ENCODE data around the gene MICU1.
A peak's percentile ranks its signal among the peaks of the same experiment; 100 is the strongest.

MICU1 gene

DNA sequence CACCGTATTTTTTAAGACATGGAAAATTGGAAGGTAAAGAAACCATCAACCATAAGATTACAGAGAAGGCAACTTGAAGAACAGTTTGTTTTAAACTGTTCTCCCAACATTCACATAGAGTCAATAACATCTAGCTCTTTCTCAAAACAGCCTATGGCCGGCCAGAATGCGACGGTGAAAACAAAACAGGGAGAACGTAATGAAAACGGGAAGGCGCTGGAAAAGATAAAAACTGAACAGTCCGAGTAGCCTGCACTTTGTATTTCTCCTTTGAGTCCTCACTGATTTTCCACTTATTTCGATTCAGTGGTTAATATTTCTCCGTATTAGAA is 637 bp downstream of the MICU1 start:
- TF ChIP-seq YY1 (IDR thresholded peaks at IDR 0.05; ENCODE audit: insufficient read depth, insufficient read length): no peak
- TF ChIP-seq SUZ12 (IDR thresholded peaks at IDR 0.05; ENCODE audit: extremely low read depth, insufficient read depth, insufficient read length): no peak
- no peak for TF ChIP-seq ZNF274 (IDR thresholded peaks at IDR 0.05; ENCODE audit: low read depth, low read length)
- no peak for DNase-seq (ENCODE audit: low read depth, low spot score)
- Histone ChIP-seq H3K9ac (ENCODE audit: insufficient read length, low read depth) (peak overlapping the region; percentile 90), H3K27me3 (ENCODE audit: insufficient read depth, insufficient read length) (no peaks in the 10 kb centered on the region), H3K9me3 (ENCODE audit: insufficient read depth, low read length) (no peaks in the 10 kb centered on the region), H3K4me3 (ENCODE audit: insufficient read length, low read depth) (peak overlapping the region; percentile 96), H3K36me3 (ENCODE audit: insufficient read depth, insufficient read length, low read length) (no peaks in the 10 kb centered on the region), H3K4me1 (ENCODE audit: insufficient read depth, insufficient read length) (no peaks in the 10 kb centered on the region)

DNA sequence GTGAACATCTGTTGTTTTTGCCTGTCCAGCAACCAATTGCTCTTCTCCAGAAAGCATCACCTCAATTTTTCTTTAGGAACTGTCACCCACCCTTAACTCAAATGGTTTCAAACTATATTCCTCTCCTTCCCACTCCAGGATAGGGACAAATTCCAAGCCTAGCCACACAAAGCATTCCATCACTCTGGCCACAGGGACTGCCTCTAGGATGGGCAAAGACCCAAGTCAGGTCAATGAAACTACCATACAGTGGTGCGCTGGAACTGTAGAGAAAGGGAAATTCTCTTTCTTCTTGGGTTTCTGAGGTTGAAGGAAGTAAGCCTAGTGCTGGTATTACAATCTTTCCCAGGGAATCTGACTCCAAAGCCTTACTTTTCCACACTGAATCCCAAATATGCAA is 3.6 kb downstream of the MICU1 start:
- H3K4me1 ChIP-seq (ENCODE audit: insufficient read depth, insufficient read length): no peaks in the 10 kb centered on the region
- TF ChIP-seq YY1 (IDR thresholded peaks at IDR 0.05; ENCODE audit: insufficient read depth, insufficient read length) (no peak), SUZ12 (IDR thresholded peaks at IDR 0.05; ENCODE audit: extremely low read depth, insufficient read depth, insufficient read length) (no peak)
- no peak overlapping the region for H3K9ac ChIP-seq (ENCODE audit: insufficient read length, low read depth)
- no peak for DNase-seq (ENCODE audit: low read depth, low spot score)
- H3K9me3 ChIP-seq (ENCODE audit: insufficient read depth, low read length): no peaks in the 10 kb centered on the region
- H3K4me3 ChIP-seq (ENCODE audit: insufficient read length, low read depth): no peak overlapping the region
- no peaks in the 10 kb centered on the region for H3K36me3 ChIP-seq (ENCODE audit: insufficient read depth, insufficient read length, low read length)
- no peaks in the 10 kb centered on the region for H3K27me3 ChIP-seq (ENCODE audit: insufficient read depth, insufficient read length)

DNA sequence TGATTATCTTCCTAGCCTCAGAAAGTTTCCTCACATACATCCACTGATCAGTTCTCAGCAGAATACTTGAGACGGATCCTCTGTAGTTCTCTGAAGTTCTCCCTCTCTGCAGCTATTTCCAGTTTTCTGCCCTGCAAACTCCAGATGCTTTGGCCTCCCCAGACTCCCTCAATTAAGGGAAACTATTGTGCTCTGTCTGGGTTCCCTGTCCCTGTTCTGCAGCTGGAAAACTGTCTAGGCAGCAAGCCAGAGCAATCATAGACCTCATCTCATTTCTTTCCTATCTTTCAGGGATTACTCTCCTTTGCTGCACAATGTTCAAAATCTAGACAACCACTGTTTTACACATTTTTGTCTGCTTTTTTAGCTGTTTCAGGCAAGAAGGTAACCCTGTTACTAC is 9.2 kb downstream of the MICU1 start:
- DNase-seq (ENCODE audit: low read depth, low spot score): no peak
- no peak overlapping the region for H3K4me3 ChIP-seq (ENCODE audit: insufficient read length, low read depth)
- no peaks in the 10 kb centered on the region for H3K4me1 ChIP-seq (ENCODE audit: insufficient read depth, insufficient read length)
- TF ChIP-seq YY1 (IDR thresholded peaks at IDR 0.05; ENCODE audit: insufficient read depth, insufficient read length) (no peak), SUZ12 (IDR thresholded peaks at IDR 0.05; ENCODE audit: extremely low read depth, insufficient read depth, insufficient read length) (no peak), ZNF274 (IDR thresholded peaks at IDR 0.05; ENCODE audit: low read depth, low read length) (no peak)
- no peaks in the 10 kb centered on the region for H3K9me3 ChIP-seq (ENCODE audit: insufficient read depth, low read length)
- no peak overlapping the region for H3K9ac ChIP-seq (ENCODE audit: insufficient read length, low read depth)
- H3K27me3 ChIP-seq (ENCODE audit: insufficient read depth, insufficient read length): no peaks in the 10 kb centered on the region
- H3K36me3 ChIP-seq (ENCODE audit: insufficient read depth, insufficient read length, low read length): no peaks in the 10 kb centered on the region

DNA sequence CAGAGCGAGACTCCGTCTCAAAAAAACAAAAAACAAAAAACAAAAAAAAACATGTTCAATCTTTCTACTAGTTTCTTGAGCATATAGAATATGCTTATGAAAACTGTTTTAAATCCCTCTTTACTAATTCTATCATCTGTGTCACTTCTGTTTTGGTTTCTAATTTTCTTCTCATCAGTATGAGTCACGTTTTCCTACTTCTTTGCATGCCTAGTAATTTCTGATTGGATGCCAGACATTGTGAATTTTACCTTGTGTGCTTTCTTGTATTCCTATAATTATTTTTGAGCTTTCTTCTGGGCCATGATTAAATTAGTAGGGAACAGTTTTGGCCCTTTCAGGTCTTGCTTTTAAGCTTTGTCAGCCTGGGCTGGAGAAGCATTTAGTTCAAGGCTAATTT is 9.9 kb downstream of the MICU1 start:
- no peak for DNase-seq (ENCODE audit: low read depth, low spot score)
- Histone ChIP-seq H3K9me3 (ENCODE audit: insufficient read depth, low read length) (no peaks in the 10 kb centered on the region), H3K9ac (ENCODE audit: insufficient read length, low read depth) (no peak overlapping the region), H3K4me1 (ENCODE audit: insufficient read depth, insufficient read length) (no peaks in the 10 kb centered on the region), H3K36me3 (ENCODE audit: insufficient read depth, insufficient read length, low read length) (no peaks in the 10 kb centered on the region), H3K27me3 (ENCODE audit: insufficient read depth, insufficient read length) (no peaks in the 10 kb centered on the region), H3K4me3 (ENCODE audit: insufficient read length, low read depth) (no peak overlapping the region)
- no peak for TF ChIP-seq YY1 (IDR thresholded peaks at IDR 0.05; ENCODE audit: insufficient read depth, insufficient read length)
- no peak for TF ChIP-seq SUZ12 (IDR thresholded peaks at IDR 0.05; ENCODE audit: extremely low read depth, insufficient read depth, insufficient read length)

DNA sequence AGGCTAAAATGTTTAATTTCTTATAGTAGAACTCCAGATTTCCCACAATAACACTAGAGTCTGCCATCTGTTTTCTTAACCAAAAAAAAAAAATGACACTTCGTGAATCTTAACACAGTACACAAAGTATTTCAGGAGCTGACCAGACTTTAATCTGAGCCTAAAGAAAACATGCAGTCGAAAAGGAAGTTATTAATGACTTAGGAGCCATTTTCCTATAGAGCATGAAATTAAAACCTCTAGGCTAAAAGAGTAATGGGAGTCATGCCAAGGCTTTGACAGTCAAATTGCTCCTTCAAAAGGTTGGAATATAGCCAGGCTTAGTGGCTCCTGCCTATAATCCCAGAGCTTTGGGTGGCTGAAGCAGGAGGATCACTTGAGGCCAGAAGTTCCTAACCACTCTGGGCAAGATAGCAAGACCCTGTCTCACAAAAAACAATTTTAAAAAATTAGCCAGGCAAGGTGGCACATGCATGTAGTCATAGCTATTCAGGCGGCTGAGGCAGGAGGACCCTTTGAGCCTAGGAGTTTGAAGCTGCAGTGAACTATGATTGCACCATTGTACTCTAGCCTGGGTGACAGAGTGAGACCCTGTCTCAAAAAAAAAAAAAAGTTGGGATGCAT is 13.6 kb downstream of the MICU1 start:
- Histone ChIP-seq H3K36me3 (ENCODE audit: insufficient read depth, insufficient read length, low read length) (no peaks in the 10 kb centered on the region), H3K4me3 (ENCODE audit: insufficient read length, low read depth) (no peak overlapping the region), H3K27me3 (ENCODE audit: insufficient read depth, insufficient read length) (no peaks in the 10 kb centered on the region), H3K9ac (ENCODE audit: insufficient read length, low read depth) (no peak overlapping the region), H3K9me3 (ENCODE audit: insufficient read depth, low read length) (no peaks in the 10 kb centered on the region), H3K4me1 (ENCODE audit: insufficient read depth, insufficient read length) (no peaks in the 10 kb centered on the region)
- TF ChIP-seq ZNF274 (IDR thresholded peaks at IDR 0.05; ENCODE audit: low read depth, low read length): no peak
- TF ChIP-seq YY1 (IDR thresholded peaks at IDR 0.05; ENCODE audit: insufficient read depth, insufficient read length): no peak
- no peak for TF ChIP-seq SUZ12 (IDR thresholded peaks at IDR 0.05; ENCODE audit: extremely low read depth, insufficient read depth, insufficient read length)
- DNase-seq (ENCODE audit: low read depth, low spot score): no peak

DNA sequence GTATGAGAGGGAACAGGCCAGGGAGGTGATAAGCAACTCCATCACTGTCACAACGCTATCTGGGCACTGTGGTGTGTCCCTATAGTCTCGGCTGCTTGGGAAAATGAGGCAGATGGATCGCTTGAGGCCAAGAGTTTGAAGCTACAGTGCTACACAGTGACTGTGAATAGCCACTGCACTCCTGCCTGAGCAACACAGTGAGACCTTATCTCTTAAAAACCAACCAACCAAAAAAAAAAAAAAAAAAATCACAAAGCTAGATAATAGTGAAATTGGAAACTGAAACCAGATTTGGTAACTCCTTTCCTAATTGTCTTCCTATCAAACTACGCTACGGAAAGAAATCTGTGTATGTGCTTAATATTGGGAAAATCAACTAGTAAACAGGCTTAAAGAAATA is 14.1 kb downstream of the MICU1 start:
- H3K9me3 ChIP-seq (ENCODE audit: insufficient read depth, low read length): no peaks in the 10 kb centered on the region
- no peak for DNase-seq (ENCODE audit: low read depth, low spot score)
- H3K27me3 ChIP-seq (ENCODE audit: insufficient read depth, insufficient read length): no peaks in the 10 kb centered on the region
- H3K9ac ChIP-seq (ENCODE audit: insufficient read length, low read depth): no peak overlapping the region
- H3K4me1 ChIP-seq (ENCODE audit: insufficient read depth, insufficient read length): no peaks in the 10 kb centered on the region
- no peak overlapping the region for H3K4me3 ChIP-seq (ENCODE audit: insufficient read length, low read depth)
- no peaks in the 10 kb centered on the region for H3K36me3 ChIP-seq (ENCODE audit: insufficient read depth, insufficient read length, low read length)
- TF ChIP-seq ZNF274 (IDR thresholded peaks at IDR 0.05; ENCODE audit: low read depth, low read length): no peak
- TF ChIP-seq YY1 (IDR thresholded peaks at IDR 0.05; ENCODE audit: insufficient read depth, insufficient read length): no peak
- TF ChIP-seq SUZ12 (IDR thresholded peaks at IDR 0.05; ENCODE audit: extremely low read depth, insufficient read depth, insufficient read length): no peak

DNA sequence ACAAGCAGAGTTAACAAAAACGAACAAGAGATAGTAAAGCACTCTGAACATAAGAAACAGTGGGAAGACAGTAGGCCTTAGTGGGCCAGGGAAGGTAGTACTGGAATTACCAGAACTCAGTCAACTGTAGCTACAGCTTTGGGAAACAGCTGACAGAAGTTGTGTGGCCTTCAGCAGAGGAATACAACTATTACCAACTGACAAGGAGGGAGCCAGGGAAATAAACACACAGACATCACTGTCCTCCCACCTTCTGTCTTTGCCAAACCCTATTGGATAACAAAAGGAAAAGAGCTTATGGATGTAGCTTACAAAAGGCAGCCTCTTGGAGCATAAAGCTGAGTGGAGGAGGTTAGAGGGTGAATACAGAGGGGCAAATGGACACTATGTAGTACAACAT is 15.4 kb downstream of the MICU1 start:
- TF ChIP-seq YY1 (IDR thresholded peaks at IDR 0.05; ENCODE audit: insufficient read depth, insufficient read length) (no peak), ZNF274 (IDR thresholded peaks at IDR 0.05; ENCODE audit: low read depth, low read length) (no peak), SUZ12 (IDR thresholded peaks at IDR 0.05; ENCODE audit: extremely low read depth, insufficient read depth, insufficient read length) (no peak)
- Histone ChIP-seq H3K36me3 (ENCODE audit: insufficient read depth, insufficient read length, low read length) (no peaks in the 10 kb centered on the region), H3K9ac (ENCODE audit: insufficient read length, low read depth) (no peak overlapping the region)

DNA sequence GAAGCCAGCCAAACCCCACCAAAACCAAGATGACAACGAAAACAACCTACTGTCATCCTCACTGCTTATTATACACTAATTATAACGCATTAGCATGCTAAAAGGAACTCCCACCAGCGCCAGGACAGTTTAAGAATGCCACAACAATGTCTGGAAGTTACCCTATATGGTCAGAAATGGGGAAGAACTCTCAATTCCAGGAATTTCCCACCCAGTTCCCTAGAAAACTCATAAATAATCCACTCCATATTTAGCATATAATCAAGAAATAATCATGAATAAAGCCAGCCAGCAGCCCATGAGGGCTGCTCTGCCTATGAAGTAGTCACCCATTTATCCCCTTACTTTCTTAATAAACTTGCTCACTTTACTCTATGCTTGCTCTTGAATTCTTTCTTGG is 20.8 kb downstream of the MICU1 start:
- DNase-seq (ENCODE audit: low read depth, low spot score): no peak
- TF ChIP-seq YY1 (IDR thresholded peaks at IDR 0.05; ENCODE audit: insufficient read depth, insufficient read length) (no peak), ZNF274 (IDR thresholded peaks at IDR 0.05; ENCODE audit: low read depth, low read length) (no peak), SUZ12 (IDR thresholded peaks at IDR 0.05; ENCODE audit: extremely low read depth, insufficient read depth, insufficient read length) (no peak)
- Histone ChIP-seq H3K36me3 (ENCODE audit: insufficient read depth, insufficient read length, low read length) (no peaks in the 10 kb centered on the region), H3K27me3 (ENCODE audit: insufficient read depth, insufficient read length) (no peaks in the 10 kb centered on the region), H3K4me1 (ENCODE audit: insufficient read depth, insufficient read length) (no peaks in the 10 kb centered on the region), H3K9me3 (ENCODE audit: insufficient read depth, low read length) (no peaks in the 10 kb centered on the region), H3K9ac (ENCODE audit: insufficient read length, low read depth) (no peak overlapping the region), H3K4me3 (ENCODE audit: insufficient read length, low read depth) (no peak overlapping the region)

More for the DNA sequence above, 15.4 kb downstream of the MICU1 start:
- Histone ChIP-seq H3K9me3 (ENCODE audit: insufficient read depth, low read length) (no peaks in the 10 kb centered on the region), H3K4me1 (ENCODE audit: insufficient read depth, insufficient read length) (no peaks in the 10 kb centered on the region), H3K27me3 (ENCODE audit: insufficient read depth, insufficient read length) (no peaks in the 10 kb centered on the region), H3K4me3 (ENCODE audit: insufficient read length, low read depth) (no peak overlapping the region)
- no peak for DNase-seq (ENCODE audit: low read depth, low spot score)

Data from NT2/D1 (cell line).